RPMI7951 (cell line): ENCODE data around the gene ZFP36. TPM values are rescaled to one million over a fixed set of nuclear protein-coding genes. Genes with fewer than 3 reads are reported as not detected.
"Not testable (repeated sequence)": the region's sequence is repeated elsewhere in the genome, so short reads cannot be mapped to it uniquely, and the experiment has no call there.

Experiments used
- DNase-seq: peaks from one replicate; pipeline ENCODE4 v3.0.0-alpha.2; 2012; ENCODE audit warnings: low read depth
- total RNA-seq: library from RNA; depleted of rRNA; stranded (reverse); fragments of >200 nt; shearing (Covaris generic); gene quantifications from 2 replicates; pipeline ENCODE4 v1.2.3, GENCODE V29; 2014; rRNA removed

ZFP36 gene
- total RNA-seq, result 2.9 and 6.4 TPM in 2 replicates

GRCh38 chr19:39406656-39407409 lies at the start of gene ZFP36:
ZFP36 (plus strand) TSS chr19:39406847; CDS start chr19:39406905, 58 bp downstream.
- DNase-seq, result peak; percentile 84

GRCh38 chr19:39359026-39359425 lies 47.6 kb upstream of the ZFP36 start:
- no peak for DNase-seq

DNA sequence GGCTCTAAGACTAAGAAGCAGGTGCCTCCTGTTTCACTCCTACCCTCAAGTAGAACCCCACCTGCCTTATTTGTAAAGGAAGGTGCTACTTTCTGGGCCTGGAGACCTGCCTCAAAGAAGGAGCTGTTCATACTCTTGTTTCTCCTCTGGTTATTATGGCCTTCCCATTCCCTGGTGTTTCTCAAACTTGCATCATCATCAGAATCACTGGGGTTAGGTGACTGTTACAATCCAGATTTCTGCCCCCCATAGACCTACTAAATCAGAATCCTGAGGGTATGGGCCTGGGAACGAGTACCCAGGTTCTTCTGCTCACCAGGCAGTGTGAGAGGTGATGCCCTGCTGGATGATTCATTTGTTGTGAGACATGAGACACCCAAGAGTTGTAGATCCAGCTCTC lies 46.0 kb upstream of the ZFP36 start:
- no peak for DNase-seq

DNA sequence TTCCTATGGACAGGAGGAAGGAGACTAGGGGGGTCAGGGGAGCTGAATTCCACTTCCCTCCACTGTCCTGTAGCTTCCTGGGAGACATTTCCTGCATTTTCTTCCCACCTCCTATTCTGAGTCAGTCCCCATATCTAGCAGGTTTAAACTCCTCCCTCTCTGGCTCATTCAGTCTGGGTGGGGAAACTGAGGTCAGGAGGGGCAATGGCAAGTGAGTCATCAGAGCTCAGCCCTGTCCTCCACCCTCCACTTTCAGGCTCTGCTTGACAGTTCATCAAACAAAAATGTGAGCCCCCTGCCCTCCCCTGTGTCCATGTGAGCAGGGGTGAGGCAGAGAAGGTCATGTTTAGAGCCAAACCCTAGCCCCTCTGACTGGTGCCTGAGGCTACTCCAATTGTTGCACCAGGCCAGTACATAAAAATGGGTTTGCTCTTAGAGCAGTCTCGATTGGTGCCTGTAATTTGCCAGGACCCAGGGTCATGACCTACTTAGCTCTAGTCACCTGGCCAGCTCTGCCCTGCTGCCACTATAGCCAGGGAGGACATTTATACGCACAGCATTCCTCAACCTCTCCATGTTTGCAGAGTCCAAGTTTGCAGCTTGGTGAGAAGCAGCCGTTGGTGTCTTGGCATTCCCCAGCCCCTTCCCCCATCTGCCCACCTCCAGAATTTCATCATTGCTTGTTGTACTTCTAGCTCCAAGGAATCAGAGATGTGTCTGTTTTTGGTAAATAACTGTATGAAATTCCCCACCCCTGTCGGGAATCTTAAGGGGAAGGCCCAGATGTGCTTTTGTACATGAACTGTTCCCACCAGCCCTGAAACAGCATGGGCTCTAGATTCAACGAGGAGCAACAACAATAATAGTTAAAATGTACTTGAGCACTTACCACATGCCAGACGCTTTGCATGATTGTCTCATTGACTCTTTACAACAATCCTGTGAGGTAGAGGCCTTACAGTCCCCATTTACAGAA lies 43.7 kb upstream of the ZFP36 start:
- peak; percentile 43 for DNase-seq

- DNase-seq, result peak; percentile 48
These were observed 42.7 kb upstream of the ZFP36 start for GRCh38 chr19:39363901-39364457.

GRCh38 chr19:39365531-39365930 lies 41.1 kb upstream of the ZFP36 start:
- no peak for DNase-seq

- no peak for DNase-seq
These were observed 37.4 kb upstream of the ZFP36 start for GRCh38 chr19:39369200-39369599.

GRCh38 chr19:39370735-39371134 lies 35.9 kb upstream of the ZFP36 start:
- no peak for DNase-seq

GRCh38 chr19:39372047-39372802 lies 34.4 kb upstream of the ZFP36 start:
- DNase-seq, result peak; percentile 85

- no peak for DNase-seq
These were observed 33.7 kb upstream of the ZFP36 start for GRCh38 chr19:39372941-39373340.

- no peak for DNase-seq
These were observed 30.7 kb upstream of the ZFP36 start for GRCh38 chr19:39375929-39376328.

- no peak for DNase-seq
These were observed 29.0 kb upstream of the ZFP36 start for GRCh38 chr19:39377373-39378362.

DNA sequence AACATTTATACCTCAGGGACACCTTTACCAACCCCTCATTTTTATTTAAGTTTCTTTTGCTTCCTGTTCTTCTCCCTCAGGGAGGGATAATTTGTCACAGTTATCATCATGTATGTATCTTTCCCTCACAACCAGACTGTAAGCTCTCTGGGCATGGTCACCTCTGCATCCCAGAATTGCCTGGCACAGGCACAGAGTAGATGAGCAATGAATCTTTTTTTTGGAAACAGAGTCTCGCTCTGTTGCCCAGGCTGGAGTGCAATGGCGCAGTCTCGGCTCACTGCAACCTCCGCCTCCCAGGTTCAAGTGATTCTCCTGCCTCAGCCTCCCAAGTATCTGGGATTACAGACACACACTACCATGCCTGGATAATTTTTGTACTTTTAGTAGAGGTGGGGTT lies 27.3 kb upstream of the ZFP36 start:
- not testable (repeated sequence) for DNase-seq

DNA sequence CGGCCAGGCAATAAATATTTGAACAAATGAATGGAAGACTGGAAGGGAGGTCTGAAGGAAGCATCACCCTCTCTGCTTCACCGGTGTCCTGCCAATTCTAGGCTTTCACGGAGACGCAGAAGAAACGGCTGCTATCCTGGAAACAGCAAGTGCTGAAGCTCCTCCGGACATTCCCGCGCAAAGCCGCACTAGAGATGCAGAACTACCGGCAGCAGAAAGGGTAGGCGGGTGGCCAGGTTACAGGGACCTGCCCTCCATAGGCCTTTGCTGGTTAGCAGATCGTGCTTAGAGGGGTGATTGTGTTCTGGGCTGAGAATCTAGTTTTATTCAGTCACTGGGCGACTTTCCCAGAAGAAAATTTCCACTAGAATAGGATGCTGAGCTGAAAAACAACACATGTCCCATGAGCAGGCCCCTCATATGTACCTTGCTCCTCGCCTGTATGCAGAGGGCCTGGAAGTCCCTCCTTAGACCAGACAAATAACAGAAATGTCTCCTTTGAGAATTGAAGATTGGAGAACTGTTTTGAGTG lies 26.7 kb upstream of the ZFP36 start:
- DNase-seq, result no peak

DNA sequence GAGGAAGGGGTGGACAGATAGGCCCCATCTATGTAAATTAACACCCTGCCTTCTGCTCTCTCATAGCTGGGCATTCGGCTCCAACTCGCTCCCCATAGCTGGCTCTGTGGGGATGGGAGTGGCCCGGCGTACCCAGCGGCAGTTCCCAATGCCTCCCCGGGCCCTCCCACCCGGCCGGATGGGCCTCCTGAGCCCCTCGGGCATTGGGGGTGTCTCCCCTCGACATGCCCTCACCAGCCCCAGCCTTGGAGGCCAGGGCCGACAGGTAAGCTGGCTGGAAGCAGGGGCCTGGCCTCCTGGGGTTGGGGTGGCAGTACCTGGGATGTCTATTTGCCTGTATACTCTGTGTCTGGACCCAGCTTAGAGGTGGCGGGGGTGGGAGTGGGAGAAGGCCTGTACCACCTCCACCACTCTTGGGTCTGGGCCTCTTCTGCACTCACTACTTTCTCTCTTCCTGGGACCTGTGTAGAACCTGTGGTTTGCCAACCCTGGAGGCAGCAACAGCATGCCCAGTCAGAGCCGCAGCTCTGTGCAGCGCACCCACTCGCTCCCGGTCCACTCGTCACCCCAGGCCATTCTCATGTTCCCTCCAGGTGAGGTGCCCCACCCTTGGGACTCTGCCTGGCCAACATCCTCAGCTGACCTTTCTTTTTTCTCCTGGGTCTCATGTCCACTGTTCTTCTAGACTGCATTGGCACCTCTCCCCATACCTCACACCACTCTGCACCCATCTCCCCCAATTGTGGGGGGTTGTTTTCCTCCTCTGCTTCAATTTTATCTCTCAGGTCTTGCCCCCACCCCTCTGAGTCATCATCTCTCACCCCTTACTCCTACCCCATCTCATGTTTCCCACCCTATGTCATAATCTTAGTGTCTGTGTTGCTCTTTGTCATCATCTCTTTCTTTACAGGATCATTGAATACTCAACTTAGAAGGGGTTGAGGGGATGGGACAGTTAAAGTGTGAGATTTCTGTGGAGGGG lies 25.8 kb upstream of the ZFP36 start:
- no peak for DNase-seq

GRCh38 chr19:39381910-39382611 lies 24.6 kb upstream of the ZFP36 start:
- DNase-seq, result no peak

DNA sequence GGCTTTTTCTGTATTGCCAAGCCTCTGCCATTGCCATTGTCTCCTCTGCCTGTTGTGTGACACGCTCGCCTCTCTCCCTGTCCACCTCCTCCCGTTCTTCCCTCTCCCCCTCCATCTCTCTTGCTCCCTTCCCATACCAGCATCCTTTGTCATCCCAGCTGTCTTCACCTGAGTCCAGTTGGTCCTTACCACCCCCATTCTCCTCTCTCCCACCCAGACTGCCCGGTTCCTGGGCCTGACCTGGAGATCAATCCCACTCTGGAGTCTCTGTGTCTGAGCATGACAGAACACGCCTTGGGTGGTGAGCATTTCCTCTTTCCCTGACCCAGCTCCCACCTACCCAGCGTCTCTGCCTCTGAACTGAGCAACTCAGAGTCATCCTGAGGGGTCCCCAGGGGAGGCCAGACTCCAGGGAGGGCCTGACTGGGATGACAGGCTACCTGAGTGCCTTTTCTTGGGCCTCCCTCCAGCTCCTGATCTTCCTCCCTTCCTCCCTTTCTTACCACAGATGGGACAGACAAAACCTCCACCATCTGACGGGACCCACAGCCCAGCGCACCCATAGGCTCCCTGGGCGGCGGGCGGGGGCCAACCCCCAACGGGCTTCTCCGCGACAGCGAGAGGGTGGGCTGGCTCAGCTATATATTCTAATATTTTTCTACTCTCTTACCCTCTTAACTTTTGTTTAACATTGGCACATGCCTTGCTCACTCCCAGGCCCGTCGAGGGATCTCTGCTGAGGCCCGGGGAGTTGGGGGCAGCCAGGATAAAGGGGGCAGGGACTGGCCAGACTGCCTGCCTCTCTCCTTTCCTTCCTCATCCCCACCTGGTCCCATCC lies 23.4 kb upstream of the ZFP36 start:
- DNase-seq, result no peak
